ENCODE data around the gene MT1F.
"Not testable (repeated sequence)": the region's sequence is repeated elsewhere in the genome, so short reads cannot be mapped to it uniquely, and the experiment has no call there.

Gene MT1F

GRCh38 chr16:56657555-56658326 is at the start of gene MT1F:
TSS of gene MT1F (plus strand) at chr16:56657959. CDS start at chr16:56658059, 100 bp downstream.
- peak; percentile 81 for DNase-seq (ENCODE audit: low spot score)

- peak; percentile 78 for DNase-seq (ENCODE audit: low spot score)
Observed at GRCh38 chr16:56608043-56608875, 49.5 kb upstream of the MT1F start, which contains the start of gene MT2A. TSS of gene MT2A (plus strand) at chr16:56608584. CDS start at chr16:56608656, 72 bp downstream.

- DNase-seq (ENCODE audit: low spot score) = no peak
Observed at GRCh38 chr16:56608876-56609462, 48.8 kb upstream of the MT1F start.

- DNase-seq (ENCODE audit: low spot score) = no peak
Observed at GRCh38 chr16:56609463-56609921, 48.3 kb upstream of the MT1F start.

- no peak for DNase-seq (ENCODE audit: low spot score)
Observed at GRCh38 chr16:56610017-56610608, 47.6 kb upstream of the MT1F start.

GRCh38 chr16:56610609-56611111 is 47.1 kb upstream of the MT1F start:
- no peak for DNase-seq (ENCODE audit: low spot score)

GRCh38 chr16:56611281-56611833 is 46.4 kb upstream of the MT1F start:
- no peak for DNase-seq (ENCODE audit: low spot score)

GRCh38 chr16:56613706-56614105 is 44.1 kb upstream of the MT1F start:
- DNase-seq (ENCODE audit: low spot score) = no peak

GRCh38 chr16:56614549-56614991 is 43.2 kb upstream of the MT1F start:
- DNase-seq (ENCODE audit: low spot score) = no peak

GRCh38 chr16:56615353-56615752 is 42.4 kb upstream of the MT1F start:
- no peak for DNase-seq (ENCODE audit: low spot score)

- no peak for DNase-seq (ENCODE audit: low spot score)
Observed at GRCh38 chr16:56616608-56617211, 41.0 kb upstream of the MT1F start.

- no peak for DNase-seq (ENCODE audit: low spot score)
Observed at GRCh38 chr16:56617212-56618085, 40.3 kb upstream of the MT1F start.

- no peak for DNase-seq (ENCODE audit: low spot score)
Observed at GRCh38 chr16:56618138-56618537, 39.6 kb upstream of the MT1F start.

GRCh38 chr16:56620339-56620897 is 37.3 kb upstream of the MT1F start:
- DNase-seq (ENCODE audit: low spot score) = no peak

GRCh38 chr16:56621665-56622445 is 35.9 kb upstream of the MT1F start:
- not testable (repeated sequence) for DNase-seq (ENCODE audit: low spot score)

- not testable (repeated sequence) for DNase-seq (ENCODE audit: low spot score)
Observed at GRCh38 chr16:56623184-56623583, 34.6 kb upstream of the MT1F start.

GRCh38 chr16:56623637-56624036 is 34.1 kb upstream of the MT1F start:
- DNase-seq (ENCODE audit: low spot score) = no peak

GRCh38 chr16:56625140-56625942 is 32.4 kb upstream of the MT1F start, which contains the start of gene MT1E:
TSS of gene MT1E (plus strand) at chr16:56625781. CDS start at chr16:56625852, 71 bp downstream.
- peak; percentile 59 for DNase-seq (ENCODE audit: low spot score)

All from HuH-7.5 (cell line).